Testis (tissue), 3 donors: ENCODE measurements around the gene SPA17. TPM values are rescaled to one million over a fixed set of nuclear protein-coding genes. Genes with fewer than 3 reads are reported as not detected.

ENCODE experiments used
- DNase-seq: peaks from one replicate; pipeline ENCODE4 v3.0.0-alpha.2; 2019
- H3K27ac ChIP-seq, 2 donors: fragments of 200-600 bp; sonication (generic); one replicate each; pipeline ENCODE4 v1.5.1; 2019
- H3K27me3 ChIP-seq: fragments of 200-600 bp; sonication (generic); one replicate; pipeline ENCODE4 v1.5.1; 2019
- H3K36me3 ChIP-seq: fragments of 200-600 bp; sonication (generic); one replicate; pipeline ENCODE4 v1.5.1; 2017; ENCODE audit warnings: low read depth; ENCODE audit errors: missing control alignments
- H3K4me1 ChIP-seq: fragments of 200-600 bp; sonication (generic); one replicate; pipeline ENCODE4 v1.5.1; 2019
- H3K4me3 ChIP-seq, 2 donors: fragments of 200-600 bp; sonication (generic); one replicate each; pipeline ENCODE4 v1.5.1; 2017 to 2019
- H3K9me3 ChIP-seq: fragments of 200-600 bp; sonication (generic); one replicate; pipeline ENCODE4 v1.5.1; 2017
- POLR2A ChIP-seq: fragments of 450-650 bp; IDR thresholded peaks from one replicate; pipeline ENCODE4 v1.6.1; 2017; ENCODE audit warnings: antibody characterized with exemption, mild to moderate bottlenecking, moderate library complexity
- WGBS, 2 donors: methylation state at CpG; one replicate each; pipeline ENCODE4 v1.1.5; 2018; 5-methylcytosine and 5-hydroxymethylcytosine counted together
- intact Hi-C: fragments of 100-400 bp; cut with DNase I; formaldehyde crosslinking; loops from one replicate; pipeline ENCODE4 v1.15.1; 2023; ENCODE audit warnings: low total_unique reads
- polyA plus RNA-seq: library from polyadenylated mRNA; stranded (reverse); fragments of 350-450 nt; fragmentation: Illumina TruSeq; extraction: RNeasy Lipid Tissue Mini Kit (QIAGEN cat#74804); gene quantifications from one replicate; pipeline ENCODE4 v1.2.3, GENCODE V29; 2014; ENCODE audit warnings: low read depth, low replicate concordance; ENCODE audit not compliant: insufficient read depth
- total RNA-seq, 2 donors: library from RNA; depleted of rRNA; stranded (reverse); fragments of >200 nt; gene quantifications; one replicate each; pipeline ENCODE4 v1.2.3, GENCODE V29; 2016
- TF ChIP-seq, protein P1 (sequence below), 3 experiments: fragments of 450-650 bp in 2 of 3; fragments of 200-600 bp in 1 of 3; sonication (generic) in 1 of 3; IDR thresholded peaks; one replicate each; pipeline ENCODE4 v1.5.1; 2016 to 2019; ENCODE audit warnings: antibody characterized with exemption in 3 of 3, mild to moderate bottlenecking in 2 of 3, moderate library complexity in 1 of 3

The SPA17 gene
- total and polyA plus RNA-seq, 3 donors from 2014 or later, result 97.5 to 405 (median 170) TPM

GRCh38 chr11:124674168-124674517, 439 bp downstream of the SPA17 start:
- no peaks in the 10 kb centered on the region for H3K36me3 ChIP-seq
- peak; percentile 23 for DNase-seq
- intact Hi-C loops, result loop anchor here (10.0 kb wide), 1 partner anchor 91 kb away; the partner anchor contains the start of gene ESAM
- 12 to 25% methylated on average over 18 of the region's 18 CpGs for WGBS, 2 donors
- peak overlapping the region; percentile 55 to 61 for H3K27ac ChIP-seq
- TF ChIP-seq POLR2A, result no peak
- TF ChIP-seq, protein P1, sequence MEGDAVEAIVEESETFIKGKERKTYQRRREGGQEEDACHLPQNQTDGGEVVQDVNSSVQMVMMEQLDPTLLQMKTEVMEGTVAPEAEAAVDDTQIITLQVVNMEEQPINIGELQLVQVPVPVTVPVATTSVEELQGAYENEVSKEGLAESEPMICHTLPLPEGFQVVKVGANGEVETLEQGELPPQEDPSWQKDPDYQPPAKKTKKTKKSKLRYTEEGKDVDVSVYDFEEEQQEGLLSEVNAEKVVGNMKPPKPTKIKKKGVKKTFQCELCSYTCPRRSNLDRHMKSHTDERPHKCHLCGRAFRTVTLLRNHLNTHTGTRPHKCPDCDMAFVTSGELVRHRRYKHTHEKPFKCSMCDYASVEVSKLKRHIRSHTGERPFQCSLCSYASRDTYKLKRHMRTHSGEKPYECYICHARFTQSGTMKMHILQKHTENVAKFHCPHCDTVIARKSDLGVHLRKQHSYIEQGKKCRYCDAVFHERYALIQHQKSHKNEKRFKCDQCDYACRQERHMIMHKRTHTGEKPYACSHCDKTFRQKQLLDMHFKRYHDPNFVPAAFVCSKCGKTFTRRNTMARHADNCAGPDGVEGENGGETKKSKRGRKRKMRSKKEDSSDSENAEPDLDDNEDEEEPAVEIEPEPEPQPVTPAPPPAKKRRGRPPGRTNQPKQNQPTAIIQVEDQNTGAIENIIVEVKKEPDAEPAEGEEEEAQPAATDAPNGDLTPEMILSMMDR (IDR thresholded peaks at IDR 0.05), result no peak
- H3K4me3 ChIP-seq, result peak overlapping the region; percentile 52 to 72
- no peaks in the 10 kb centered on the region for H3K4me1 ChIP-seq
- no peaks in the 10 kb centered on the region for H3K9me3 ChIP-seq
- H3K27me3 ChIP-seq, result no peaks in the 10 kb centered on the region

DNA sequence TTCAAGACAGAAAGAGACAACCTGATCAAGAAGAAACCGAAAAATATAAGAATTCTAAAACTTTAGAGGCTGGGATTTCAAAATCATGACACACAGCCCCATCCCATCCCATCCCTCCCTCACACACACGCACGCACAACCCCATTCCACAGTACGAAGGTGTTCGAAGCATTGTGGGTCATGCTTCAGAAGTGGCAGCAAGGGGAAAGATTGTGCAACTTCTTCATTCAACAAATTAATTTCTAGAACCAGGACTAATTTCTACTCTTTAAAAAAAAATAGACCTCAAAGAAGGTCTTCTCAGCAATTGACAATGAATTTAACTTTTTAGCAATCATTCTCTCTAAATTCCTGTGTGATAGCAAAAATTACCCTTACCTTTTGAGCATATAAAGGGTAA, 867 bp downstream of the SPA17 start:
- Histone ChIP-seq H3K36me3 (no peaks in the 10 kb centered on the region), H3K9me3 (no peaks in the 10 kb centered on the region), H3K27me3 (no peaks in the 10 kb centered on the region), H3K4me1 (no peaks in the 10 kb centered on the region), H3K27ac (peak overlapping the region in 1 of 2 donors; percentile 55), H3K4me3 (peak overlapping the region; percentile 52 to 72)
- TF ChIP-seq, protein P1 (IDR thresholded peaks at IDR 0.05), result no peak
- no peak for TF ChIP-seq POLR2A
- intact Hi-C loops, result loop anchor here (10.0 kb wide), 1 partner anchor 90 kb away; the partner anchor contains the start of gene ESAM
- WGBS, 2 donors, result 43 to 83% methylated on average over 5 of the region's 5 CpGs
- DNase-seq, result no peak

GRCh38 chr11:124676386-124676785, 2.7 kb downstream of the SPA17 start:
- WGBS, 2 donors, result 24 to 42% methylated on average over 2 of the region's 2 CpGs

GRCh38 chr11:124678416-124678815, 4.7 kb downstream of the SPA17 start:
- H3K4me1 ChIP-seq, result no peaks in the 10 kb centered on the region
- no peaks in the 10 kb centered on the region for H3K9me3 ChIP-seq
- no peak for DNase-seq
- TF ChIP-seq, protein P1 (IDR thresholded peaks at IDR 0.05), result no peak
- TF ChIP-seq POLR2A, result no peak
- WGBS, 2 donors, result 90 to 95% methylated on average over 5 of the region's 5 CpGs
- H3K36me3 ChIP-seq, result no peaks in the 10 kb centered on the region
- H3K27ac ChIP-seq, result no peak overlapping the region
- H3K27me3 ChIP-seq, result no peaks in the 10 kb centered on the region
- intact Hi-C loops, result loop anchor here (10.0 kb wide), 1 partner anchor 86 kb away; the partner anchor contains the start of gene ESAM
- no peak overlapping the region for H3K4me3 ChIP-seq

More at GRCh38 chr11:124676386-124676785, 2.7 kb downstream of the SPA17 start:
- no peaks in the 10 kb centered on the region for H3K4me1 ChIP-seq
- DNase-seq, result no peak
- TF ChIP-seq, protein P1 (IDR thresholded peaks at IDR 0.05), result no peak
- no peak for TF ChIP-seq POLR2A
- no peaks in the 10 kb centered on the region for H3K9me3 ChIP-seq
- H3K36me3 ChIP-seq, result no peaks in the 10 kb centered on the region
- peak overlapping the region in 1 of 2 donors; percentile 2 for H3K27ac ChIP-seq
- no peak overlapping the region for H3K4me3 ChIP-seq
- H3K27me3 ChIP-seq, result no peaks in the 10 kb centered on the region
- intact Hi-C loops, result loop anchor here (10.0 kb wide), 1 partner anchor 88 kb away; the partner anchor contains the start of gene ESAM

DNA sequence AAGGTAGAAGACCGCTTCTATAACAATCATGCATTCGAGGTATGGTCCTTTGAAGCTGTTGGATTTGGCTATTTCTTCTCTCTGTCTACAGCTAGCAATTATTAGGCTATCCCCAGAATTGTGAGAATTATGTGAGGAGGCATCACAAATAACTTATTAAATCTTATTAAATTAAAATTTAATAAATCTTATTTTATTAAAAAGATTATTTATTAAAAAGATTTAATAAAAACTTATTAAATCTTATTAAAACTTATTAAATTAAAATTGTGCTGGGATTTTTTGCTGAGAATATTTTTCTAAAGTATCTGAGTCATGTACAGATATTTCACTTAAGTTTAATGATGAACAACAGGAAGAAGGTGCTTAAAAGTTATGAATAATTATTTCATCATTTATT, 7.7 kb downstream of the SPA17 start:
- intact Hi-C loops, result no loop called here
- DNase-seq, result no peak
- Histone ChIP-seq H3K27ac (no peak overlapping the region), H3K4me1 (no peaks in the 10 kb centered on the region), H3K27me3 (no peaks in the 10 kb centered on the region), H3K9me3 (no peaks in the 10 kb centered on the region), H3K36me3 (no peaks in the 10 kb centered on the region), H3K4me3 (no peak overlapping the region)
- TF ChIP-seq, protein P1 (IDR thresholded peaks at IDR 0.05), result no peak
- no peak for TF ChIP-seq POLR2A
- 97 to 98% methylated on average over 2 of the region's 2 CpGs for WGBS, 2 donors
